ENCODE measurements around the gene NUDT1.

DNA sequence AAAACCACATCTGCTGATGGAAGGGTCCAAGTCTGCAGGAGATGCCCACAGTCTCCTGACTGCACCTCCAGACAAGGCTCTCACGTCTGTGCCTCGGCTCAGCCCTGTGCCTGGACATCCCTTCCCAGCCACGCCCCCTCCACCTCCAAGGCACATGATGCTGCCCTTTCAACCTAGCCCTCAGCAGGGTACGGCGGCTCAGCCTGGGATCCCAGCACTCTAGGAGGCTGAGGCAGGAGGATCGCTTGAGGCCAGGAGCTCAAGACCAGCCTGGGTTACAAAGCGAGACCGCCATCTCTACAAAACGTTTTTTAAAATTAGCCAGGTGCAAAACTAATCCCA is 23.6 kb upstream of the NUDT1 start:
- TF ChIP-seq MYC (IDR thresholded peaks at IDR 0.05; ENCODE audit: low read depth, low read length) = no peak
- no peak for TF ChIP-seq EZH2 (IDR thresholded peaks at IDR 0.05; ENCODE audit: borderline replicate concordance, low read depth, low read length, severe bottlenecking)

Measured in endothelial cell of umbilical vein (primary cell).